SH-SY5Y (cell line): ENCODE measurements around the gene SUGP2.

Source experiments
- GATA2 ChIP-seq: IDR thresholded peaks from 2 replicates; pipeline ENCODE4 v1.6.1; 2011; ENCODE audit warnings: mild to moderate bottlenecking, low read depth, low read length
- GATA3 ChIP-seq: IDR thresholded peaks from 2 replicates; pipeline ENCODE4 v1.6.1; 2011; ENCODE audit warnings: low read depth, mild to moderate bottlenecking, low read length, moderate library complexity

DNA sequence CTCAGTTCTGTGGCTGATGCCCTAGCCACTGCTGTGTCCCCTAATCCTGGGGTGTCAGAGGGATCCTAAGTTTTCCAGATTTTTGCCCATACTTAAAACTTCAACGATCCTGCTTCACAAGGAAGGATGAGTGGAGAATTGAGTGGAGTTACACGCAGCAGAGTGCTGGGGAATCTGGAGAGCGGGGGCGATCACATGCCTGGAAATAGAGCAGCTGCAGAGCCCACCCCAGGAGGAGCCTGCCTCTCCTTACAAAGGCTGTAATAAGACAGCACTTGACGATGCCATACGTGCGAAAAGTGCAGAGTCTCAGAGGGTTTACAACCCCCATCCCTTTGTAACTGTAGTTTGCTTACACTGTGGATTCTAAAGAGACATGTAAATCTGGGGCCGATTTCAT is 40.6 kb downstream of the SUGP2 start:
- no peak for TF ChIP-seq GATA3
- TF ChIP-seq GATA2, result no peak
